Mesenchymal stem cell (in vitro differentiated cells and primary cell): Measurements from ENCODE around the gene WDR93.

Experiments used
- DNase-seq: peaks from one replicate; pipeline ENCODE4 v3.0.0-alpha.2; 2013
- H2AFZ ChIP-seq: one replicate; pipeline ENCODE4 v1.6.1; 2013; ENCODE audit warnings: low read depth, mild to moderate bottlenecking, control low read depth, inconsistent platforms, low read length, moderate library complexity
- H2AK5ac ChIP-seq: 2 replicates; pipeline ENCODE4 v1.6.1; 2013; ENCODE audit warnings: low read length, moderate library complexity, mild to moderate bottlenecking, inconsistent platforms; ENCODE audit not compliant: severe bottlenecking
- H2BK120ac ChIP-seq: one replicate; pipeline ENCODE4 v1.6.1; 2013; ENCODE audit warnings: low read depth, mild to moderate bottlenecking, inconsistent platforms, low read length, moderate library complexity
- H2BK12ac ChIP-seq, 2 experiments: one replicate each; pipeline ENCODE4 v1.6.1; 2013; ENCODE audit warnings: inconsistent platforms in 2 of 2, low read length in 2 of 2, mild to moderate bottlenecking in 2 of 2, moderate library complexity in 2 of 2, control low read depth in 1 of 2
- H2BK15ac ChIP-seq: one replicate; pipeline ENCODE4 v1.6.1; 2013; ENCODE audit warnings: mild to moderate bottlenecking, low read depth, inconsistent platforms; ENCODE audit not compliant: poor library complexity, severe bottlenecking
- H2BK5ac ChIP-seq: 2 replicates; pipeline ENCODE4 v1.6.1; 2013; ENCODE audit warnings: low read depth, mild to moderate bottlenecking, low read length, control low read depth, inconsistent platforms; ENCODE audit not compliant: poor library complexity, severe bottlenecking
- H3K14ac ChIP-seq, 2 experiments: one replicate each; pipeline ENCODE4 v1.6.1; 2013; ENCODE audit warnings: inconsistent platforms in 2 of 2, low read length in 2 of 2, control low read depth in 1 of 2, mild to moderate bottlenecking in 1 of 2, moderate library complexity in 1 of 2
- H3K18ac ChIP-seq, 2 experiments: one replicate each; pipeline ENCODE4 v1.6.1; 2013; ENCODE audit warnings: inconsistent platforms in 2 of 2, low read length in 2 of 2, control low read depth in 1 of 2, low read depth in 1 of 2, mild to moderate bottlenecking in 1 of 2
- H3K23ac ChIP-seq, 2 experiments: one replicate each; pipeline ENCODE4 v1.6.1; 2013; ENCODE audit warnings: inconsistent platforms in 2 of 2, low read length in 2 of 2, mild to moderate bottlenecking in 2 of 2, moderate library complexity in 2 of 2, control low read depth in 1 of 2
- H3K27ac ChIP-seq: 2 replicates; pipeline ENCODE4 v1.5.1; 2013; ENCODE audit warnings: mild to moderate bottlenecking, moderate library complexity, low read length, control low read depth, inconsistent platforms; ENCODE audit not compliant: poor library complexity, severe bottlenecking
- H3K27me3 ChIP-seq, 2 experiments: 2 replicates each; pipeline versions ENCODE4 v1.6.1 to v1.7.0; 2013; ENCODE audit warnings: low read length in 2 of 2, mild to moderate bottlenecking in 2 of 2, moderate library complexity in 2 of 2, control low read depth in 1 of 2, inconsistent platforms in 1 of 2; ENCODE audit not compliant: control insufficient read depth in 1 of 2, insufficient read depth in 1 of 2
- H3K36me3 ChIP-seq, 2 experiments: 2 replicates each; pipeline versions ENCODE4 v1.6.1 to v1.7.0; 2013; ENCODE audit warnings: low read length in 2 of 2, control low read depth in 1 of 2, inconsistent platforms in 1 of 2, low read depth in 1 of 2, mild to moderate bottlenecking in 1 of 2; ENCODE audit not compliant: insufficient read depth in 2 of 2, control insufficient read depth in 1 of 2
- H3K4ac ChIP-seq, 2 experiments: one replicate each; pipeline ENCODE4 v1.6.1; 2013; ENCODE audit warnings: inconsistent platforms in 2 of 2, low read length in 2 of 2, mild to moderate bottlenecking in 2 of 2, moderate library complexity in 2 of 2, control low read depth in 1 of 2, low read depth in 1 of 2
- H3K4me1 ChIP-seq: 2 replicates; pipeline ENCODE4 v1.6.1; 2013; ENCODE audit warnings: low read depth, low read length, control low read depth; ENCODE audit not compliant: control insufficient read depth, insufficient read depth
- H3K4me2 ChIP-seq: 2 replicates; pipeline ENCODE4 v1.6.1; 2013; ENCODE audit warnings: low read length, mild to moderate bottlenecking, inconsistent platforms; ENCODE audit not compliant: poor library complexity, severe bottlenecking
- H3K4me3 ChIP-seq, 2 experiments: 2 replicates each; pipeline versions ENCODE4 v1.5.1 to v1.7.0; 2013; ENCODE audit warnings: low read length in 2 of 2, mild to moderate bottlenecking in 2 of 2, control low read depth in 1 of 2, low read depth in 1 of 2; ENCODE audit not compliant: insufficient read depth in 1 of 2
- H3K79me1 ChIP-seq: replicated peaks from 2 replicates; pipeline ENCODE4 v1.6.1; 2013; ENCODE audit warnings: mild to moderate bottlenecking, control low read depth, low read length, inconsistent platforms; ENCODE audit not compliant: poor library complexity, severe bottlenecking
- H3K9ac ChIP-seq: 2 replicates; pipeline ENCODE4 v1.7.0; 2013; ENCODE audit warnings: mild to moderate bottlenecking, low read length, moderate library complexity
- H3K9me3 ChIP-seq: 2 replicates; pipeline ENCODE4 v1.7.0; 2013; ENCODE audit warnings: mild to moderate bottlenecking, low read length; ENCODE audit not compliant: control insufficient read depth
- H4K8ac ChIP-seq: one replicate; pipeline ENCODE4 v1.6.1; 2013; ENCODE audit warnings: inconsistent platforms, mild to moderate bottlenecking, low read length, moderate library complexity
- H4K91ac ChIP-seq: one replicate; pipeline ENCODE4 v1.6.1; 2013; ENCODE audit warnings: mild to moderate bottlenecking, low read length, inconsistent platforms
- WGBS: methylation state at CpG from one replicate; pipeline ENCODE4 v1.1.7; 2013; ENCODE audit warnings: mixed read lengths; 5-methylcytosine and 5-hydroxymethylcytosine counted together

Gene WDR93

GRCh38 chr15:89657686-89658200 is 32.9 kb upstream of the WDR93 start:
- no peak overlapping the region for H2AFZ ChIP-seq
- no peak overlapping the region for H3K14ac ChIP-seq
- no peak overlapping the region for H3K4me3 ChIP-seq
- no peaks in the 10 kb centered on the region for H3K27me3 ChIP-seq
- H3K36me3 ChIP-seq: peaks cover under 1 to 8% of the 10 kb centered on the region in 2 experiments
- H3K9me3 ChIP-seq: peaks cover 4% of the 10 kb centered on the region
- no peak overlapping the region for H2BK15ac ChIP-seq
- H3K4ac ChIP-seq: no peak overlapping the region
- H3K79me1 ChIP-seq: peaks cover 11% of the 10 kb centered on the region
- no peak overlapping the region for H3K4me2 ChIP-seq
- no peak overlapping the region for H2BK5ac ChIP-seq
- no peak overlapping the region for H4K8ac ChIP-seq
- H3K23ac ChIP-seq: no peak overlapping the region
- no peak overlapping the region for H2BK120ac ChIP-seq
- H4K91ac ChIP-seq: no peak overlapping the region
- H3K18ac ChIP-seq: no peak overlapping the region
- no peak overlapping the region for H2BK12ac ChIP-seq
- DNase-seq: no peak
- H3K27ac ChIP-seq: no peak overlapping the region
- H2AK5ac ChIP-seq: no peak overlapping the region
- H3K9ac ChIP-seq: no peak overlapping the region
- H3K4me1 ChIP-seq: peaks cover 10% of the 10 kb centered on the region
- 92% methylated on average over 5 of the region's 5 CpGs for WGBS

- H3K27ac ChIP-seq: no peak overlapping the region
- DNase-seq: no peak
- no peaks in the 10 kb centered on the region for H3K27me3 ChIP-seq
- H3K4me1 ChIP-seq: peaks cover 15% of the 10 kb centered on the region
- no peak overlapping the region for H2BK120ac ChIP-seq
- peaks cover 4% of the 10 kb centered on the region for H3K9me3 ChIP-seq
- H3K79me1 ChIP-seq: peaks cover 1% of the 10 kb centered on the region
- no peak overlapping the region for H3K4ac ChIP-seq
- 93% methylated on average over 1 of the region's 2 CpGs for WGBS
- no peak overlapping the region for H2BK15ac ChIP-seq
- no peak overlapping the region for H2AFZ ChIP-seq
- H3K9ac ChIP-seq: no peak overlapping the region
- no peak overlapping the region for H2BK5ac ChIP-seq
- H3K18ac ChIP-seq: no peak overlapping the region
- H3K4me3 ChIP-seq: no peak overlapping the region
- H3K4me2 ChIP-seq: no peak overlapping the region
- no peak overlapping the region for H4K8ac ChIP-seq
- peaks cover 0 to 8% of the 10 kb centered on the region in 2 experiments for H3K36me3 ChIP-seq
- H2AK5ac ChIP-seq: no peak overlapping the region
- H2BK12ac ChIP-seq: no peak overlapping the region
- no peak overlapping the region for H4K91ac ChIP-seq
- H3K23ac ChIP-seq: no peak overlapping the region
- H3K14ac ChIP-seq: no peak overlapping the region
Measured at GRCh38 chr15:89659295-89659694, 31.3 kb upstream of the WDR93 start.

- WGBS: 100% methylated on average over 1 of the region's 2 CpGs
- no peak overlapping the region for H2BK5ac ChIP-seq
- no peak overlapping the region for H2AK5ac ChIP-seq
- H2AFZ ChIP-seq: no peak overlapping the region
- no peak overlapping the region for H4K8ac ChIP-seq
- H3K9me3 ChIP-seq: peaks cover 4% of the 10 kb centered on the region
- no peak overlapping the region for H2BK15ac ChIP-seq
- peaks cover 0 to 8% of the 10 kb centered on the region in 2 experiments for H3K36me3 ChIP-seq
- no peak overlapping the region for H3K4ac ChIP-seq
- H3K79me1 ChIP-seq: no peaks in the 10 kb centered on the region
- no peaks in the 10 kb centered on the region for H3K27me3 ChIP-seq
- peaks cover 14% of the 10 kb centered on the region for H3K4me1 ChIP-seq
- H2BK12ac ChIP-seq: no peak overlapping the region
- no peak overlapping the region for H4K91ac ChIP-seq
- H3K4me3 ChIP-seq: no peak overlapping the region
- no peak overlapping the region for H3K14ac ChIP-seq
- no peak overlapping the region for H2BK120ac ChIP-seq
- no peak overlapping the region for H3K18ac ChIP-seq
- no peak overlapping the region for H3K27ac ChIP-seq
- H3K9ac ChIP-seq: no peak overlapping the region
- DNase-seq: no peak
- no peak overlapping the region for H3K4me2 ChIP-seq
- no peak overlapping the region for H3K23ac ChIP-seq
Measured at GRCh38 chr15:89660556-89660955, 30.1 kb upstream of the WDR93 start.

GRCh38 chr15:89662893-89663626 is 27.6 kb upstream of the WDR93 start:
- Histone ChIP-seq H3K18ac (peak overlapping the region; percentile 75 to 96), H2AK5ac (peak overlapping the region; percentile 71), H3K9ac (peak overlapping the region; percentile 95), H3K79me1 (no peaks in the 10 kb centered on the region), H3K9me3 (peaks cover 4% of the 10 kb centered on the region), H3K4me3 (peak overlapping the region in 1 of 2 experiments; percentile 78), H3K4me2 (peak overlapping the region; percentile 20), H3K27me3 (no peaks in the 10 kb centered on the region), H2BK120ac (peak overlapping the region; percentile 73), H2BK15ac (peak overlapping the region; percentile 57), H3K36me3 (peaks cover 4 to 8% of the 10 kb centered on the region in 2 experiments), H2BK12ac (peak overlapping the region; percentile 55 to 71), H3K23ac (no peak overlapping the region), H2BK5ac (no peak overlapping the region), H4K91ac (peak overlapping the region; percentile 87), H4K8ac (peak overlapping the region; percentile 99), H3K4ac (peak overlapping the region; percentile 84 to 95), H3K14ac (no peak overlapping the region), H3K4me1 (peaks cover 21% of the 10 kb centered on the region), H3K27ac (peak overlapping the region; percentile 57), H2AFZ (no peak overlapping the region)
- DNase-seq: peak; percentile 87
- 33% methylated on average over 11 of the region's 11 CpGs for WGBS
